T-helper 1 cell treated with Interleukin-12 subunit alpha and Interleukin-12 subunit beta and Interleukin-4 antibody, amounts not matched to agents 30 ng/mL and 1 ng/mL, for 36 hours (primary cell): ENCODE data around the gene STARD5. TPM values are rescaled to one million over a fixed set of nuclear protein-coding genes. Genes with fewer than 3 reads are reported as not detected.

Experiments used
- intact Hi-C: fragments of 100-400 bp; cut with micrococcal nuclease; formaldehyde crosslinking; loops from one replicate; pipeline ENCODE4 v1.15.1; 2024
- total RNA-seq: library from RNA; stranded (reverse); gene quantifications from 2 replicates; pipeline ENCODE4 v1.2.3, GENCODE V29; 2022

The STARD5 gene
- total RNA-seq, 1 donor from 2014 or later: 5.6 TPM

GRCh38 chr15:81295486-81296121 lies 28.3 kb downstream of the STARD5 start:
- intact Hi-C loops: loop anchor here (1.0 to 10.0 kb wide), 7 partner anchors 20 to 1981 kb away; partner anchors contain the start of genes BCL2A1, FAH, TMED3 and ZFAND6

GRCh38 chr15:81294516-81294880 lies 29.4 kb downstream of the STARD5 start:
- intact Hi-C loops: loop anchor here (1.0 to 10.0 kb wide), 10 partner anchors 8 to 1980 kb away; partner anchors contain the start of genes BCL2A1, EFL1, FAH and SAXO2

- intact Hi-C loops: loop anchor here (1.0 to 10.0 kb wide), 10 partner anchors 8 to 1979 kb away; partner anchors contain the start of genes BCL2A1, EFL1, FAH and SAXO2
Measured at GRCh38 chr15:81293728-81294515, 30.0 kb downstream of the STARD5 start.

- intact Hi-C loops: loop anchor here (5.0 to 10.0 kb wide), 5 partner anchors 970 to 1978 kb away; partner anchors contain the start of genes BCL2A1, EFL1, FAH and SAXO2
Measured at GRCh38 chr15:81292523-81293001, 31.4 kb downstream of the STARD5 start.

GRCh38 chr15:81291916-81292522 lies 31.9 kb downstream of the STARD5 start:
- intact Hi-C loops: loop anchor here (5.0 to 10.0 kb wide), 5 partner anchors 970 to 1977 kb away; partner anchors contain the start of genes BCL2A1, EFL1, FAH and SAXO2

GRCh38 chr15:81289910-81290309 lies 34.0 kb downstream of the STARD5 start:
- intact Hi-C loops: loop anchor here (5.0 to 10.0 kb wide), 5 partner anchors 972 to 1975 kb away; partner anchors contain the start of genes BCL2A1, EFL1, FAH and SAXO2

- intact Hi-C loops: no loop called here
Measured at GRCh38 chr15:81288616-81289015, 35.3 kb downstream of the STARD5 start.

GRCh38 chr15:81288040-81288439 lies 35.9 kb downstream of the STARD5 start:
- intact Hi-C loops: no loop called here

- intact Hi-C loops: loop anchor here (1.0 kb wide), 1 partner anchor 8 kb away; no protein-coding TSS in a partner anchor
Measured at GRCh38 chr15:81286621-81287121, 37.3 kb downstream of the STARD5 start.

- intact Hi-C loops: no loop called here
Measured at GRCh38 chr15:81285461-81285860, 38.5 kb downstream of the STARD5 start.

- intact Hi-C loops: no loop called here
Measured at GRCh38 chr15:81284256-81285031, 39.5 kb downstream of the STARD5 start.

- intact Hi-C loops: no loop called here
Measured at GRCh38 chr15:81282911-81283310, 41.0 kb downstream of the STARD5 start.

- intact Hi-C loops: no loop called here
Measured at GRCh38 chr15:81282606-81282895, 41.4 kb downstream of the STARD5 start.

- intact Hi-C loops: no loop called here
Measured at GRCh38 chr15:81281766-81282605, 42.0 kb downstream of the STARD5 start.

- intact Hi-C loops: no loop called here
Measured at GRCh38 chr15:81281456-81281735, 42.5 kb downstream of the STARD5 start.

- intact Hi-C loops: no loop called here
Measured at GRCh38 chr15:81280696-81281455, 43.1 kb downstream of the STARD5 start.

- intact Hi-C loops: no loop called here
Measured at GRCh38 chr15:81279621-81280485, 44.1 kb downstream of the STARD5 start.

GRCh38 chr15:81278306-81279029 lies 45.5 kb downstream of the STARD5 start:
- intact Hi-C loops: no loop called here
